ENCODE results near the gene COBL.

DNA sequence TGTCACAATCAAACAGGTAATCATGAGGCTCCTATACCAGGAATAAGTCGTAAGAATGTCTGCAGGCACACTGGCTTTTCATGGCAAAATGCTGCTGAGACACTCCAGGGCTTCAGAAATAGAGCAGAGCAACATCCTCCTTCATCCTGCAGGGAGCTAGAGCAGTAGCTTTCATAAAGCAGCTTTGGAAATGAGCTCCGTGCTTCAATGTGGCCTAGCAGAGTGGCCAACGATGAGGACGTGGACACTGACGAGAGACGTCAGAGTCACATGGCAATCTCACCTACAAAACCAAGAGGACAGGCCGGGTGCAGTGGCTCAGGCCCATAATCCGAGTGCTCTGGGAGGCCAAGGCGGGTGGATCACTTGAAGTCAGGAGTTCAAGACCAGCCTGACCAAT lies 9.8 kb downstream of the COBL start:
- TF ChIP-seq, protein P1, sequence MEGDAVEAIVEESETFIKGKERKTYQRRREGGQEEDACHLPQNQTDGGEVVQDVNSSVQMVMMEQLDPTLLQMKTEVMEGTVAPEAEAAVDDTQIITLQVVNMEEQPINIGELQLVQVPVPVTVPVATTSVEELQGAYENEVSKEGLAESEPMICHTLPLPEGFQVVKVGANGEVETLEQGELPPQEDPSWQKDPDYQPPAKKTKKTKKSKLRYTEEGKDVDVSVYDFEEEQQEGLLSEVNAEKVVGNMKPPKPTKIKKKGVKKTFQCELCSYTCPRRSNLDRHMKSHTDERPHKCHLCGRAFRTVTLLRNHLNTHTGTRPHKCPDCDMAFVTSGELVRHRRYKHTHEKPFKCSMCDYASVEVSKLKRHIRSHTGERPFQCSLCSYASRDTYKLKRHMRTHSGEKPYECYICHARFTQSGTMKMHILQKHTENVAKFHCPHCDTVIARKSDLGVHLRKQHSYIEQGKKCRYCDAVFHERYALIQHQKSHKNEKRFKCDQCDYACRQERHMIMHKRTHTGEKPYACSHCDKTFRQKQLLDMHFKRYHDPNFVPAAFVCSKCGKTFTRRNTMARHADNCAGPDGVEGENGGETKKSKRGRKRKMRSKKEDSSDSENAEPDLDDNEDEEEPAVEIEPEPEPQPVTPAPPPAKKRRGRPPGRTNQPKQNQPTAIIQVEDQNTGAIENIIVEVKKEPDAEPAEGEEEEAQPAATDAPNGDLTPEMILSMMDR (IDR thresholded peaks at IDR 0.05; ENCODE audit: extremely low read depth in 1 of 2, insufficient read depth in 1 of 2, low read depth in 1 of 2, low read length in 2 of 2), result no peak
- no peak for TF ChIP-seq POLR2AphosphoS5 (IDR thresholded peaks at IDR 0.05; ENCODE audit: insufficient read depth, low read depth, low read length)
- TF ChIP-seq, protein P2, sequence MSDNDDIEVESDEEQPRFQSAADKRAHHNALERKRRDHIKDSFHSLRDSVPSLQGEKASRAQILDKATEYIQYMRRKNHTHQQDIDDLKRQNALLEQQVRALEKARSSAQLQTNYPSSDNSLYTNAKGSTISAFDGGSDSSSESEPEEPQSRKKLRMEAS (IDR thresholded peaks at IDR 0.05; ENCODE audit: insufficient read depth, insufficient read length), result no peak
- TF ChIP-seq EZH2 (IDR thresholded peaks at IDR 0.05; ENCODE audit: borderline replicate concordance, low read depth, low read length, severe bottlenecking), result no peak
- no peak for TF ChIP-seq POLR2A (IDR thresholded peaks at IDR 0.05; ENCODE audit: low read depth, low read length)
- no peak for TF ChIP-seq JUN (IDR thresholded peaks at IDR 0.05; ENCODE audit: borderline replicate concordance, insufficient read depth, insufficient read length, low read depth)
- TF ChIP-seq GATA2 (IDR thresholded peaks at IDR 0.05; ENCODE audit: insufficient read depth, insufficient read length, low read depth, low read length), result no peak
- no peak for TF ChIP-seq FOS (IDR thresholded peaks at IDR 0.05; ENCODE audit: borderline replicate concordance, insufficient read depth, low read length)
